ENCODE measurements around the gene CAPN9. TPM values are rescaled to one million over a fixed set of nuclear protein-coding genes. Genes with fewer than 3 reads are reported as not detected.

CAPN9 gene
- total RNA-seq, 1 donor from 2014 or later: 8.7 TPM

DNA sequence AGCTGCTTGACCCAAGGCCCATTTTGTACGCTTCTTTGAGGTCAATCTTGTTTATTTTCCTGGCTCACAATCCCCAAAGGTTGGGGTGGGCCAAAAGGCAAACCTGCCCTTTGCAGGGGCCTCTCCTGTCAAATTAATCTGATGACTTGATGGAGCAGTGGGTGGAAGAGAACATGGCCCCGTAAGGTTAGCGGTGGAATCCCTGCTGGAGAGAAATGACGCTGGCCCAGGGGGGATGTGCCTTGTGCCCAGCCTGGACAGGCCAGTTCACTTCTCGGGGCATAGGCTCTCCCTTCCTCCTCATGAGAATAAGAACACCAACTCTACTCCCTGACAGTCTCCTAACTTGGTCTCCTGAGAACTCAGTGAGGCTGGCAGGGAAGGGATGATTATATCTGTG, 80.6 kb downstream of the CAPN9 start:
- DNase-seq (ENCODE audit: low spot score, unreplicated experiment): no peak
- Mint-ChIP-seq H3K9me3 (ENCODE audit: low read depth) (no peaks in the 10 kb centered on the region), H3K27me3 (no peaks in the 10 kb centered on the region), H3K27ac (peak overlapping the region; percentile 8), H3K4me3 (ENCODE audit: low read depth) (no peak overlapping the region), H3K36me3 (ENCODE audit: insufficient read depth) (no peaks in the 10 kb centered on the region), H3K4me1 (ENCODE audit: low read depth) (peaks cover 31% of the 10 kb centered on the region)
- TF ChIP-seq, protein P1, sequence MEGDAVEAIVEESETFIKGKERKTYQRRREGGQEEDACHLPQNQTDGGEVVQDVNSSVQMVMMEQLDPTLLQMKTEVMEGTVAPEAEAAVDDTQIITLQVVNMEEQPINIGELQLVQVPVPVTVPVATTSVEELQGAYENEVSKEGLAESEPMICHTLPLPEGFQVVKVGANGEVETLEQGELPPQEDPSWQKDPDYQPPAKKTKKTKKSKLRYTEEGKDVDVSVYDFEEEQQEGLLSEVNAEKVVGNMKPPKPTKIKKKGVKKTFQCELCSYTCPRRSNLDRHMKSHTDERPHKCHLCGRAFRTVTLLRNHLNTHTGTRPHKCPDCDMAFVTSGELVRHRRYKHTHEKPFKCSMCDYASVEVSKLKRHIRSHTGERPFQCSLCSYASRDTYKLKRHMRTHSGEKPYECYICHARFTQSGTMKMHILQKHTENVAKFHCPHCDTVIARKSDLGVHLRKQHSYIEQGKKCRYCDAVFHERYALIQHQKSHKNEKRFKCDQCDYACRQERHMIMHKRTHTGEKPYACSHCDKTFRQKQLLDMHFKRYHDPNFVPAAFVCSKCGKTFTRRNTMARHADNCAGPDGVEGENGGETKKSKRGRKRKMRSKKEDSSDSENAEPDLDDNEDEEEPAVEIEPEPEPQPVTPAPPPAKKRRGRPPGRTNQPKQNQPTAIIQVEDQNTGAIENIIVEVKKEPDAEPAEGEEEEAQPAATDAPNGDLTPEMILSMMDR (IDR thresholded peaks at IDR 0.05; ENCODE audit: unreplicated experiment): no peak

DNA sequence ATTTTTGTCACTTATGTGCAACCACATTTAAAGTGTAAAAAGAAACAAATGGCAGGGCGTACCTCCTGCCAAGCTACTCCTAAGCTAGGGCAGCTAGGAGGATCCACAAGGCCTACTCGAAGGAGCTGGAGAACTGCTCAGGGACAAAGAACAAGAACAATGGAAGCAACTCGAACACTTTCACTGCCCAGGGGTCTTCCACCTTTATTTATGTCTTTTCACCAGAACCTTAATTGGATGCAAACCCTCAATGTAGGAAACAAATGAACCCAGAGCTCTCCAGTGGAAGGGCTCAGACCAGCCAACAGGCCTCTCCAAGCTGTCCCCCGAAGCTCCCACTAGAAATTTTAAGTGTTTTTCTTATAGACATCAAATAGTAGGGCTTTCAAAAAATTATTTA, 81.2 kb downstream of the CAPN9 start:
- Mint-ChIP-seq H3K27ac (no peak overlapping the region), H3K4me1 (ENCODE audit: low read depth) (peaks cover 31% of the 10 kb centered on the region), H3K36me3 (ENCODE audit: insufficient read depth) (peaks cover 2% of the 10 kb centered on the region), H3K9me3 (ENCODE audit: low read depth) (no peaks in the 10 kb centered on the region), H3K27me3 (no peaks in the 10 kb centered on the region), H3K4me3 (ENCODE audit: low read depth) (no peak overlapping the region)
- TF ChIP-seq, protein P1 (IDR thresholded peaks at IDR 0.05; ENCODE audit: unreplicated experiment): no peak
- DNase-seq (ENCODE audit: low spot score, unreplicated experiment): no peak

DNA sequence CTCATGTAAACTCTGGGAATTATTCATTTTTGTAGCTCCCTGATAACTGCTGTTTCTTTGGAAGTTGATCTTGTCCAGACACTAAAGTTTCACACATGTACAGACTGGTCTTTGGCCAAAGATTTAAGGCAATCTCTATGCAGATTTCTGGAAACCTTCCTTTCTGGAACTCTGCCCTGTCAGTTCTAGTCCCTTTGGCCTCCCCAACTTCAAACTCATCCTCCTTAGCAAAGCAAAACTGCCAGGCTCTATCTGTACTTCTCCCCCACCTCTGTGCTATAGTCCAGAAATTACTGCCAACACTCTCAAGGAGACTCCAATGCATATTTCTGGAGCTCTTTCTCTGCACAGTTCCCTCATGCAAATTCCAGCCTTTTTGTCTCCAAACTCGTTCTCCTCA, 84.6 kb downstream of the CAPN9 start:
- H3K4me3 Mint-ChIP-seq (ENCODE audit: low read depth): no peak overlapping the region
- H3K9me3 Mint-ChIP-seq (ENCODE audit: low read depth): no peaks in the 10 kb centered on the region
- H3K27ac Mint-ChIP-seq: peak overlapping the region; percentile 11
- TF ChIP-seq, protein P1 (IDR thresholded peaks at IDR 0.05; ENCODE audit: unreplicated experiment): no peak
- no peak for DNase-seq (ENCODE audit: low spot score, unreplicated experiment)
- H3K4me1 Mint-ChIP-seq (ENCODE audit: low read depth): peaks cover 8% of the 10 kb centered on the region
- H3K27me3 Mint-ChIP-seq: no peaks in the 10 kb centered on the region
- H3K36me3 Mint-ChIP-seq (ENCODE audit: insufficient read depth): peaks cover 2% of the 10 kb centered on the region

DNA sequence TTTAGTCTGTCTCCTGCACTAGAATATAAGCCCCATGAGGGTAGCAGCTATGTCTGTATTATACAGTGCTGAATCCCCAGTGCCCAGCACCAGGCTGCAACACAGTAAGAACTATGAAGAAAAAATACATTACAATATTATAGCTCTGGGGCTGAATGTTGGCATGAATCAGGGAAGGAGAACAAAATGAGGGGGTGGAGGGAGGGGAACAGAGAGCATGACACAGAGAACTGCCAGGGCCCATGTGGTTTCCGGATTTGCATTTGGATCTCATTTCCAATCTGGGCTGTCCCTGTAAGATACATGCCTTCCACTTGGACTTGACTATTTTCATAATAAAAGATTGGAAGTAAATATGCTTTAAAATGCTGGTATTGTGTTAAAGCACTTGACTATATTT, 85.3 kb downstream of the CAPN9 start:
- Mint-ChIP-seq H3K4me3 (ENCODE audit: low read depth) (no peak overlapping the region), H3K36me3 (ENCODE audit: insufficient read depth) (peaks cover 3% of the 10 kb centered on the region), H3K9me3 (ENCODE audit: low read depth) (no peaks in the 10 kb centered on the region), H3K27ac (no peak overlapping the region), H3K4me1 (ENCODE audit: low read depth) (peaks cover 6% of the 10 kb centered on the region), H3K27me3 (no peaks in the 10 kb centered on the region)
- TF ChIP-seq, protein P1 (IDR thresholded peaks at IDR 0.05; ENCODE audit: unreplicated experiment): no peak
- DNase-seq (ENCODE audit: low spot score, unreplicated experiment): no peak

DNA sequence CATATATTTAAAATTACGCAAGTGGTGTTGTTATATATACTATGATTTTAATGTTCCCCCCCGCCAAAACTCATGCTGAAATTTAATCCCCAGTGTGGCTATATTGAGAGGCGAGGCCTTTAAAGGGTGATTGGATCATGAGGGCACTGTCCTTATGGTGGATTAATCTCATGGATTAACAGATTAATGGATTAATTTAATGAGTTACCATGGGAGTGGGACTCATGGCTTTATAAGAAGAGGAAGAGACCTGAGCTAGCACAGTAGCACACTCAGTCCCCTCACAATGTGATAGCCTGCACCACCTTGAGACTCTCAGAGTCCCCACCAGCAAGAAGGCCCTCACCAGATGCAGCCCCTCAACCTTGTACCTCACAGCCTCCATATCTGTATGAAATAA, 86.3 kb downstream of the CAPN9 start:
- Mint-ChIP-seq H3K36me3 (ENCODE audit: insufficient read depth) (peaks cover 6% of the 10 kb centered on the region), H3K4me1 (ENCODE audit: low read depth) (no peaks in the 10 kb centered on the region), H3K27ac (no peak overlapping the region), H3K27me3 (no peaks in the 10 kb centered on the region), H3K4me3 (ENCODE audit: low read depth) (no peak overlapping the region), H3K9me3 (ENCODE audit: low read depth) (no peaks in the 10 kb centered on the region)
- no peak for DNase-seq (ENCODE audit: low spot score, unreplicated experiment)
- TF ChIP-seq, protein P1 (IDR thresholded peaks at IDR 0.05; ENCODE audit: unreplicated experiment): no peak
